HG03135 (cell line): ENCODE measurements around the gene DERL2.

Experiments used
- ATAC-seq: cut with Tn5 transposase; IDR thresholded peaks from one replicate; pipeline ENCODE4 v1.9.1; 2021; ENCODE audit warnings: mild to moderate bottlenecking, moderate library complexity; ENCODE audit not compliant: unreplicated experiment

The DERL2 gene

GRCh38 chr17:5485270-5486205 is at the start of gene DERL2:
Gene DERL2, minus strand, starts transcription at chr17:5486178. Its CDS starts 17 bp downstream, at chr17:5486161.
- peak; percentile 36 for ATAC-seq

GRCh38 chr17:5535436-5535835 is 49.5 kb upstream of the DERL2 start:
- ATAC-seq: no peak

GRCh38 chr17:5533486-5534315 is 47.7 kb upstream of the DERL2 start:
- ATAC-seq: no peak

GRCh38 chr17:5532581-5532980 is 46.6 kb upstream of the DERL2 start:
- ATAC-seq: no peak

- no peak for ATAC-seq
Observed at GRCh38 chr17:5531085-5531418, 45.1 kb upstream of the DERL2 start.

GRCh38 chr17:5530265-5531084 is 44.5 kb upstream of the DERL2 start:
- ATAC-seq: no peak

- ATAC-seq: no peak
Observed at GRCh38 chr17:5527601-5528250, 41.7 kb upstream of the DERL2 start.

- no peak for ATAC-seq
Observed at GRCh38 chr17:5526821-5527598, 41.0 kb upstream of the DERL2 start.

- ATAC-seq: no peak
Observed at GRCh38 chr17:5523249-5523648, 37.3 kb upstream of the DERL2 start.

- ATAC-seq: no peak
Observed at GRCh38 chr17:5522476-5522875, 36.5 kb upstream of the DERL2 start.

GRCh38 chr17:5516060-5516792 is 30.2 kb upstream of the DERL2 start:
- ATAC-seq: no peak

- no peak for ATAC-seq
Observed at GRCh38 chr17:5514976-5515375, 29.0 kb upstream of the DERL2 start.

GRCh38 chr17:5513628-5514027 is 27.6 kb upstream of the DERL2 start:
- no peak for ATAC-seq

GRCh38 chr17:5511401-5512225 is 25.6 kb upstream of the DERL2 start:
- ATAC-seq: no peak

GRCh38 chr17:5510771-5511170 is 24.8 kb upstream of the DERL2 start:
- ATAC-seq: no peak

- ATAC-seq: no peak
Observed at GRCh38 chr17:5509482-5509881, 23.5 kb upstream of the DERL2 start.

- no peak for ATAC-seq
Observed at GRCh38 chr17:5508810-5509209, 22.8 kb upstream of the DERL2 start.

- no peak for ATAC-seq
Observed at GRCh38 chr17:5506307-5506706, 20.3 kb upstream of the DERL2 start.
